OCI-LY1 (cell line): ENCODE measurements around the gene ZNF521.

Source experiments
- H2AFZ ChIP-seq: fragments of 200-600 bp; sonication (generic), shearing (Covaris generic); 2 replicates; pipeline ENCODE4 v1.6.0; 2014; ENCODE audit warnings: antibody characterized with exemption, mild to moderate bottlenecking, low read length
- H3F3A ChIP-seq: fragments of 200-600 bp; sonication (generic), shearing (Covaris generic); 2 replicates; pipeline ENCODE4 v1.6.0; 2014; ENCODE audit warnings: mild to moderate bottlenecking, antibody characterized with exemption, low read length, moderate library complexity; ENCODE audit not compliant: insufficient read depth
- H3K27ac ChIP-seq: fragments of 200-600 bp; sonication (generic); 2 replicates; pipeline ENCODE4 v1.5.1; 2014; ENCODE audit warnings: low read length, mixed run types, mild to moderate bottlenecking, low read depth; ENCODE audit not compliant: poor library complexity, severe bottlenecking
- H3K27me3 ChIP-seq: fragments of 200-600 bp; sonication (generic); 2 replicates; pipeline ENCODE4 v1.6.0; 2014; ENCODE audit warnings: antibody characterized with exemption, mild to moderate bottlenecking, low read length, moderate library complexity; ENCODE audit not compliant: insufficient read depth
- H3K36me3 ChIP-seq: fragments of 200-600 bp; sonication (generic); 2 replicates; pipeline ENCODE4 v1.6.1; 2014; ENCODE audit warnings: mild to moderate bottlenecking, antibody characterized with exemption, low read length, moderate library complexity, mixed read lengths; ENCODE audit not compliant: insufficient read depth
- H3K4me1 ChIP-seq: fragments of 200-600 bp; sonication (generic); 2 replicates; pipeline ENCODE4 v1.5.1; 2014; ENCODE audit warnings: mild to moderate bottlenecking, low read length, moderate library complexity; ENCODE audit not compliant: insufficient read depth, severe bottlenecking
- H3K4me2 ChIP-seq: fragments of 200-600 bp; sonication (generic), shearing (Covaris generic); 2 replicates; pipeline ENCODE4 v1.6.1; 2014; ENCODE audit warnings: low read length
- H3K4me3 ChIP-seq: fragments of 200-600 bp; sonication (generic); 2 replicates; pipeline ENCODE4 v1.5.1; 2014; ENCODE audit warnings: low read length, low read depth, mild to moderate bottlenecking, mixed read lengths; ENCODE audit not compliant: poor library complexity, severe bottlenecking
- H3K79me2 ChIP-seq: fragments of 200-600 bp; shearing (Covaris generic); 2 replicates; pipeline ENCODE4 v1.6.1; 2016; ENCODE audit warnings: mixed run types, low read length, mixed read lengths; ENCODE audit not compliant: insufficient read depth
- H3K9ac ChIP-seq: fragments of 200-600 bp; sonication (generic), shearing (Covaris generic); 2 replicates; pipeline ENCODE4 v1.6.1; 2014; ENCODE audit warnings: mild to moderate bottlenecking, low read length, mixed read lengths
- H3K9me2 ChIP-seq: fragments of 200-600 bp; sonication (generic), shearing (Covaris generic); 2 replicates; pipeline ENCODE4 v1.6.1; 2014; ENCODE audit warnings: low read depth, mild to moderate bottlenecking, low read length, mixed read lengths
- H3K9me3 ChIP-seq: fragments of 200-600 bp; shearing (Covaris generic); 2 replicates; pipeline ENCODE4 v1.6.1; 2014; ENCODE audit warnings: low read length, mixed read lengths
- H4K20me1 ChIP-seq: fragments of 200-600 bp; sonication (generic), shearing (Covaris generic); 2 replicates; pipeline ENCODE4 v1.6.0; 2016; ENCODE audit warnings: mild to moderate bottlenecking, low read length; ENCODE audit not compliant: insufficient read depth
- CTCF ChIP-seq: fragments of 200-600 bp; sonication (generic), shearing (Covaris generic); IDR thresholded peaks from 2 replicates; pipeline ENCODE4 v1.5.1; 2017; ENCODE audit warnings: mild to moderate bottlenecking, antibody characterized with exemption, low read length, moderate library complexity, mixed read lengths
- EZH2 ChIP-seq: fragments of 200-600 bp; sonication (generic), shearing (Covaris generic); IDR thresholded peaks from 2 replicates; pipeline ENCODE4 v1.8.0; 2017; ENCODE audit warnings: borderline replicate concordance, mixed run types, mild to moderate bottlenecking, antibody characterized with exemption, low read length, moderate library complexity, mixed read lengths

Gene ZNF521

GRCh38 chr18:25047421-25047820 is 304.5 kb downstream of the ZNF521 start:
- Histone ChIP-seq H3K27ac (no peak overlapping the region), H4K20me1 (no peaks in the 10 kb centered on the region), H3K36me3 (no peaks in the 10 kb centered on the region), H3F3A (no peaks in the 10 kb centered on the region), H3K4me1 (no peaks in the 10 kb centered on the region), H3K9me3 (no peaks in the 10 kb centered on the region), H2AFZ (no peak overlapping the region), H3K9ac (no peak overlapping the region), H3K27me3 (no peaks in the 10 kb centered on the region), H3K79me2 (no peaks in the 10 kb centered on the region), H3K9me2 (no peaks in the 10 kb centered on the region), H3K4me3 (no peak overlapping the region), H3K4me2 (no peak overlapping the region)
- TF ChIP-seq EZH2 (no peak), CTCF (no peak)

GRCh38 chr18:25044694-25045093 is 307.3 kb downstream of the ZNF521 start:
- TF ChIP-seq EZH2 (no peak), CTCF (no peak)
- Histone ChIP-seq H3K9ac (no peak overlapping the region), H3K4me1 (no peaks in the 10 kb centered on the region), H3K4me3 (no peak overlapping the region), H3K9me2 (no peaks in the 10 kb centered on the region), H3K27ac (no peak overlapping the region), H3K27me3 (0 out of 2 replicates have a peak, but pooled peaks cover 5% of the 10 kb centered on the region), H3F3A (no peaks in the 10 kb centered on the region), H3K79me2 (no peaks in the 10 kb centered on the region), H3K4me2 (no peak overlapping the region), H3K36me3 (no peaks in the 10 kb centered on the region), H3K9me3 (no peaks in the 10 kb centered on the region), H4K20me1 (no peaks in the 10 kb centered on the region), H2AFZ (no peak overlapping the region)

- H3K79me2 ChIP-seq = no peaks in the 10 kb centered on the region
- H3K9me2 ChIP-seq = no peaks in the 10 kb centered on the region
- H3F3A ChIP-seq = no peaks in the 10 kb centered on the region
- H3K9me3 ChIP-seq = no peaks in the 10 kb centered on the region
- no peaks in the 10 kb centered on the region for H3K36me3 ChIP-seq
- TF ChIP-seq CTCF = no peak
- TF ChIP-seq EZH2 = no peak
- H3K4me3 ChIP-seq = no peak overlapping the region
- H4K20me1 ChIP-seq = no peaks in the 10 kb centered on the region
- H3K27ac ChIP-seq = no peak overlapping the region
- no peak overlapping the region for H3K4me2 ChIP-seq
- no peak overlapping the region for H2AFZ ChIP-seq
- H3K9ac ChIP-seq = no peak overlapping the region
- H3K27me3 ChIP-seq = 0 out of 2 replicates have a peak, but pooled peaks cover 5% of the 10 kb centered on the region
- no peaks in the 10 kb centered on the region for H3K4me1 ChIP-seq
These were observed 308.9 kb downstream of the ZNF521 start for GRCh38 chr18:25043104-25043503.
